HG03575 (cell line): ENCODE results near the gene GPR3.
"Not testable (repeated sequence)": the region's sequence is repeated elsewhere in the genome, so short reads cannot be mapped to it uniquely, and the experiment has no call there.

Experiments used
- ATAC-seq: cut with Tn5 transposase; IDR thresholded peaks from one replicate; pipeline ENCODE4 v1.9.1; 2021; ENCODE audit not compliant: unreplicated experiment, insufficient number of reproducible peaks, low FRiP score; ENCODE audit errors: extremely low read depth

GPR3 gene

GRCh38 chr1:27395441-27396195 lies 3.2 kb downstream of the GPR3 start:
- no peak for ATAC-seq

- no peak for ATAC-seq
Measured at GRCh38 chr1:27397110-27397509, 4.7 kb downstream of the GPR3 start.

- ATAC-seq: no peak
Measured at GRCh38 chr1:27397749-27398148, 5.3 kb downstream of the GPR3 start.

GRCh38 chr1:27398405-27399149 lies 6.2 kb downstream of the GPR3 start:
- ATAC-seq: no peak

- no peak for ATAC-seq
Measured at GRCh38 chr1:27399251-27400025, 7.0 kb downstream of the GPR3 start.

GRCh38 chr1:27400082-27400962 lies 7.9 kb downstream of the GPR3 start:
- no peak for ATAC-seq

GRCh38 chr1:27400963-27401341 lies 8.5 kb downstream of the GPR3 start:
- no peak for ATAC-seq

GRCh38 chr1:27402349-27402754 lies 9.9 kb downstream of the GPR3 start:
- no peak for ATAC-seq

GRCh38 chr1:27403065-27403726 lies 10.8 kb downstream of the GPR3 start:
- ATAC-seq: no peak

- no peak for ATAC-seq
Measured at GRCh38 chr1:27403931-27404330, 11.5 kb downstream of the GPR3 start.

GRCh38 chr1:27405074-27405473 lies 12.7 kb downstream of the GPR3 start:
- ATAC-seq: no peak

- ATAC-seq: not testable (repeated sequence)
Measured at GRCh38 chr1:27405598-27406361, 13.4 kb downstream of the GPR3 start.

GRCh38 chr1:27406362-27406680 lies 13.9 kb downstream of the GPR3 start:
- ATAC-seq: no peak

- ATAC-seq: not testable (repeated sequence)
Measured at GRCh38 chr1:27406791-27407190, 14.4 kb downstream of the GPR3 start.

GRCh38 chr1:27408151-27408550 lies 15.7 kb downstream of the GPR3 start:
- ATAC-seq: no peak

GRCh38 chr1:27409669-27410068 lies 17.2 kb downstream of the GPR3 start:
- no peak for ATAC-seq

GRCh38 chr1:27410709-27411108 lies 18.3 kb downstream of the GPR3 start:
- no peak for ATAC-seq

- ATAC-seq: no peak
Measured at GRCh38 chr1:27412502-27412901, 20.1 kb downstream of the GPR3 start.
